Subcutaneous adipose tissue (tissue), 4 donors: ENCODE results near the gene CHN2. TPM values are rescaled to one million over a fixed set of nuclear protein-coding genes. Genes with fewer than 3 reads are reported as not detected.

Experiments used
- CTCF ChIP-seq: fragments of 450-650 bp; IDR thresholded peaks from one replicate; pipeline ENCODE4 v1.5.1; 2016; ENCODE audit warnings: low read depth, mild to moderate bottlenecking, control low read depth, antibody characterized with exemption, moderate library complexity
- total RNA-seq, 4 donors: library from RNA; depleted of rRNA; stranded (reverse); fragments of >200 nt; gene quantifications; one replicate each; pipeline ENCODE4 v1.1.0, GENCODE V29; 2016

CHN2 gene
- total RNA-seq, 4 donors from 2014 or later, result 10.0 to 19.4 (median 13.8) TPM

GRCh38 chr7:29518616-29519015 lies 324.0 kb downstream of the CHN2 start:
- no peak for TF ChIP-seq CTCF

DNA sequence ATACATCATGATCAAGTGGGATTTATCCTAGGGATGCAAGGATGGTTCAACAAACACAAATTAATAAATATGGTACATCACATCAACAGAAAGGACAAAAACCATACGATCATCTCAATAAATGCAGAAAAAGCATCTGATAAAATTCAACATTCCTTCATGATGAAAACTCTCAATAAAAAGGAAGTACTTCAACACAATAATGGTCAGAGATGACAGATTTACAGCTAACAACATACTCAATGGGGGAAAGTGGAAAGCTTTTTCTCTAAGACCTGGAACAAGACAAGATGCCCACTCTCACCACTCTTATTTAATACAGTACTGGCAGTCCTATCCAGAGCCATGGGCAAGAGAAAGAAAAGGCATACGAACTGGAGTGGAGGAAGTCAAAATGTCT lies 329.2 kb downstream of the CHN2 start:
- TF ChIP-seq CTCF, result no peak

DNA sequence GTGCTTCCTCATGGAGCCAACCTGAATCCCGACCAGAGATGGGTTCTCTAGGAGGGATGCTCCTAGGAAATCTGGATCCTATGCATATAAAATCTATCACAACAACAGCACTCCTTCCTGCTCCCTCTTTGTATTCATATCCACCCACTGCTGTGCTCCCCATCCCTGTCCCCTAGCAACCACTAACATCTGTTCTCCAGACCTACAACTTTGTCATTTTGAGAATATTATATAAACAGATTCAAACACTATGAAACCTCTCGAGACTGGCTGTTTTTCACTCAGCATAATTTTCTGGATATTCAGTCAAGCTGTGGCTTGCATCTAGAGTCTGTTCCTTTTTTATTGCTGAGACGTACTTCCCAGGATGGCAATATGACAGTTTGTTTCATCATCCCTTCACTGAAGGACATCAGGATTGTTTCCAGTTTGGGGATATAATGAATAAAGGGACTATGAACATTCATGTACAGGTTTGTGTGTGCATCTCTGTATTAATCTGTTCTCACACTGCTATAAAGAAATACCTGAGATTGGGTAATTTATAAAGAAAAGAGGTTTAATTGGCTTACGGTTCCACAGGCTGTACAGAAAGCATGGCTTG lies 333.0 kb downstream of the CHN2 start:
- no peak for TF ChIP-seq CTCF

Other genes starting within 250 kb of the CHN2 start
- 1 to 10 TPM in 2 of 4 donors, under 1 TPM in 2; 0.65 to 2.8 (median 0.89) TPM for gene TRIL, start 236.4 kb upstream of the CHN2 start, total RNA-seq
- 100 to 1,000 TPM in 1 of 4 donors, 10 to 100 TPM in 3; 13.0 to 105 (median 36.5) TPM for gene CPVL, start 48.2 kb upstream of the CHN2 start, total RNA-seq